ENCODE measurements around the gene PDGFA. TPM values are rescaled to one million over a fixed set of nuclear protein-coding genes. Genes with fewer than 3 reads are reported as not detected.

PDGFA gene
- total RNA-seq, 1 donor from 2014 or later: 65.6 TPM

- DNase-seq (ENCODE audit: low read depth): no peak
- no peak overlapping the region for H3K4me3 ChIP-seq (ENCODE audit: low read depth, low read length)
- H3K27me3 ChIP-seq (ENCODE audit: control insufficient read depth, insufficient read depth, low read length): peaks cover 14% of the 10 kb centered on the region
- H3K36me3 ChIP-seq (ENCODE audit: control insufficient read depth, insufficient read depth, low read length): no peaks in the 10 kb centered on the region
- TF ChIP-seq, protein P1, sequence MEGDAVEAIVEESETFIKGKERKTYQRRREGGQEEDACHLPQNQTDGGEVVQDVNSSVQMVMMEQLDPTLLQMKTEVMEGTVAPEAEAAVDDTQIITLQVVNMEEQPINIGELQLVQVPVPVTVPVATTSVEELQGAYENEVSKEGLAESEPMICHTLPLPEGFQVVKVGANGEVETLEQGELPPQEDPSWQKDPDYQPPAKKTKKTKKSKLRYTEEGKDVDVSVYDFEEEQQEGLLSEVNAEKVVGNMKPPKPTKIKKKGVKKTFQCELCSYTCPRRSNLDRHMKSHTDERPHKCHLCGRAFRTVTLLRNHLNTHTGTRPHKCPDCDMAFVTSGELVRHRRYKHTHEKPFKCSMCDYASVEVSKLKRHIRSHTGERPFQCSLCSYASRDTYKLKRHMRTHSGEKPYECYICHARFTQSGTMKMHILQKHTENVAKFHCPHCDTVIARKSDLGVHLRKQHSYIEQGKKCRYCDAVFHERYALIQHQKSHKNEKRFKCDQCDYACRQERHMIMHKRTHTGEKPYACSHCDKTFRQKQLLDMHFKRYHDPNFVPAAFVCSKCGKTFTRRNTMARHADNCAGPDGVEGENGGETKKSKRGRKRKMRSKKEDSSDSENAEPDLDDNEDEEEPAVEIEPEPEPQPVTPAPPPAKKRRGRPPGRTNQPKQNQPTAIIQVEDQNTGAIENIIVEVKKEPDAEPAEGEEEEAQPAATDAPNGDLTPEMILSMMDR (IDR thresholded peaks at IDR 0.05; ENCODE audit: insufficient read depth, low read length, poor library complexity, severe bottlenecking): no peak
Observed at GRCh38 chr7:467393-467828, 52.2 kb downstream of the PDGFA start.

- no peak overlapping the region for H3K4me3 ChIP-seq (ENCODE audit: low read depth, low read length)
- peaks cover 14% of the 10 kb centered on the region for H3K27me3 ChIP-seq (ENCODE audit: control insufficient read depth, insufficient read depth, low read length)
- TF ChIP-seq, protein P1 (IDR thresholded peaks at IDR 0.05; ENCODE audit: insufficient read depth, low read length, poor library complexity, severe bottlenecking): no peak
- H3K36me3 ChIP-seq (ENCODE audit: control insufficient read depth, insufficient read depth, low read length): no peaks in the 10 kb centered on the region
- no peak for DNase-seq (ENCODE audit: low read depth)
Observed at GRCh38 chr7:466465-467191, 53.0 kb downstream of the PDGFA start.

GRCh38 chr7:465710-466400 lies 53.8 kb downstream of the PDGFA start:
- Histone ChIP-seq H3K27me3 (ENCODE audit: control insufficient read depth, insufficient read depth, low read length) (peaks cover 14% of the 10 kb centered on the region), H3K36me3 (ENCODE audit: control insufficient read depth, insufficient read depth, low read length) (no peaks in the 10 kb centered on the region), H3K4me3 (ENCODE audit: low read depth, low read length) (no peak overlapping the region)
- TF ChIP-seq, protein P1 (IDR thresholded peaks at IDR 0.05; ENCODE audit: insufficient read depth, low read length, poor library complexity, severe bottlenecking): no peak
- DNase-seq (ENCODE audit: low read depth): no peak

GRCh38 chr7:464454-465401 lies 54.9 kb downstream of the PDGFA start:
- DNase-seq (ENCODE audit: low read depth): no peak
- Histone ChIP-seq H3K27me3 (ENCODE audit: control insufficient read depth, insufficient read depth, low read length) (peaks cover 14% of the 10 kb centered on the region), H3K36me3 (ENCODE audit: control insufficient read depth, insufficient read depth, low read length) (no peaks in the 10 kb centered on the region), H3K4me3 (ENCODE audit: low read depth, low read length) (no peak overlapping the region)
- TF ChIP-seq, protein P1 (IDR thresholded peaks at IDR 0.05; ENCODE audit: insufficient read depth, low read length, poor library complexity, severe bottlenecking): no peak

- TF ChIP-seq, protein P1 (IDR thresholded peaks at IDR 0.05; ENCODE audit: insufficient read depth, low read length, poor library complexity, severe bottlenecking): no peak
- H3K27me3 ChIP-seq (ENCODE audit: control insufficient read depth, insufficient read depth, low read length): peaks cover 14% of the 10 kb centered on the region
- H3K36me3 ChIP-seq (ENCODE audit: control insufficient read depth, insufficient read depth, low read length): no peaks in the 10 kb centered on the region
- no peak for DNase-seq (ENCODE audit: low read depth)
- H3K4me3 ChIP-seq (ENCODE audit: low read depth, low read length): no peak overlapping the region
Observed at GRCh38 chr7:463817-464453, 55.7 kb downstream of the PDGFA start.
